Mesothelial cell of epicardium (in vitro differentiated cells): ENCODE data around the gene TSPAN3. TPM values are rescaled to one million over a fixed set of nuclear protein-coding genes. Genes with fewer than 3 reads are reported as not detected.

Source experiments
- DNase-seq, 2 experiments: peaks; one replicate each; pipeline ENCODE4 v3.0.0; 2021; ENCODE audit warnings: low spot score in 2 of 2; ENCODE audit not compliant: unreplicated experiment in 2 of 2
- H3K27ac Mint-ChIP-seq: 2 replicates; pipeline ENCODE4 v1.8.0; 2021; ENCODE audit warnings: mixed read lengths
- H3K27me3 Mint-ChIP-seq: 2 replicates; pipeline ENCODE4 v1.8.0; 2021; ENCODE audit warnings: low read depth, mixed read lengths
- H3K36me3 Mint-ChIP-seq: 2 replicates; pipeline ENCODE4 v1.8.0; 2021; ENCODE audit warnings: mixed read lengths
- H3K4me1 Mint-ChIP-seq: 2 replicates; pipeline ENCODE4 v1.8.0; 2021; ENCODE audit warnings: mixed read lengths
- H3K4me3 Mint-ChIP-seq: 2 replicates; pipeline ENCODE4 v1.8.0; 2021; ENCODE audit warnings: mild to moderate bottlenecking, moderate library complexity, mixed read lengths
- H3K9me3 Mint-ChIP-seq: 2 replicates; pipeline ENCODE4 v1.8.0; 2021; ENCODE audit warnings: mixed read lengths
- total RNA-seq: library from RNA; stranded (reverse); gene quantifications from 3 replicates; pipeline ENCODE4 v1.2.1, GENCODE V29; 2021
- TF ChIP-seq, protein P1 (sequence below): fragments of 200-600 bp; sonication (generic); IDR thresholded peaks from one replicate; pipeline ENCODE4 v1.5.0; 2021; ENCODE audit warnings: antibody characterized with exemption; ENCODE audit not compliant: unreplicated experiment

TSPAN3 gene
- total RNA-seq, 1 donor from 2014 or later, result 307 TPM

DNA sequence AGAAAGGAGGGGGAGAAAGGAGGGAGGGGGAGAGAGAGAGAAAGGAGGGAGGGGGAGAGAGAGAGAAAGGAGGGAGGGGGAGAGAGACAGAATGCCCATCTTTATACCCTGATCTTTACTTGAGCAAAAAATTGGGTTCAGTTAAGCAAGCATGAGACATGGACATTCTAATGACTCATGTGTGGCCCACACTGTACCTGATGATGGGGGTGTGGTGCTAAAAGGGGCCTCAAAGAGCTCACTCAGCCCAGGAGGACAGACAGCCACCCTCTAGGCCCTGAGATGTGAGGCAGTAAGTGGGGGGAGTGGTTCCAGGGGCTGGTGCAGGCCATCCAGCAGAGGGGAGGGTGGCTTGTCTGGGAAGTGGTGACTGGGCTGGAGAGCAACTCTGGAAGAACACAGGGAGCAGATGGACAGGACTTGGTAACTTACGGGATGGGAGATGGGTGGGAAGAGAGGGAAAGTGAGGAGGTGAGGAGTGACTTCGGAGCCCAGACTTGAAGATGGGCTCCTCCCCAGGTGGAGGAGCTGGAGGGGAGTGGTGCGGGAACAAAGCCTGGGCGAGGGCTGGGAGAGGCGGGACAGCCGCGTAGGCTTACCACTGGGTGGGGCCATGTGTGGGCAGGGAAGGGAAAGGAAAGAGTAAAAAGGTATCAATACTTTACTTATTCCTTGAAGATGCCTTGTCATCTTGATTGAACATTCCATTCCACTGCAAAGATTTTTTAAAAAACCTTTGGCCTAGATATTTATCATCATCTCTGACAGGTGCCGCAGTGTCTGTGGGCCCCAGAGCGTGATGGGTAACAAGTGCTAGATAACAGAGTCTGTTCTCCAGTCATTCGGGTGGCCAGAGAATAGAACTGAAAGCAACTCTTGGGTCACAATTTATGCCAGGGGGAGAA lies 32.3 kb downstream of the TSPAN3 start:
- Mint-ChIP-seq H3K9me3 (no peaks in the 10 kb centered on the region), H3K36me3 (peaks cover 36% of the 10 kb centered on the region), H3K4me3 (no peak overlapping the region), H3K4me1 (peaks cover 2% of the 10 kb centered on the region), H3K27me3 (no peaks in the 10 kb centered on the region), H3K27ac (no peak overlapping the region)
- TF ChIP-seq, protein P1, sequence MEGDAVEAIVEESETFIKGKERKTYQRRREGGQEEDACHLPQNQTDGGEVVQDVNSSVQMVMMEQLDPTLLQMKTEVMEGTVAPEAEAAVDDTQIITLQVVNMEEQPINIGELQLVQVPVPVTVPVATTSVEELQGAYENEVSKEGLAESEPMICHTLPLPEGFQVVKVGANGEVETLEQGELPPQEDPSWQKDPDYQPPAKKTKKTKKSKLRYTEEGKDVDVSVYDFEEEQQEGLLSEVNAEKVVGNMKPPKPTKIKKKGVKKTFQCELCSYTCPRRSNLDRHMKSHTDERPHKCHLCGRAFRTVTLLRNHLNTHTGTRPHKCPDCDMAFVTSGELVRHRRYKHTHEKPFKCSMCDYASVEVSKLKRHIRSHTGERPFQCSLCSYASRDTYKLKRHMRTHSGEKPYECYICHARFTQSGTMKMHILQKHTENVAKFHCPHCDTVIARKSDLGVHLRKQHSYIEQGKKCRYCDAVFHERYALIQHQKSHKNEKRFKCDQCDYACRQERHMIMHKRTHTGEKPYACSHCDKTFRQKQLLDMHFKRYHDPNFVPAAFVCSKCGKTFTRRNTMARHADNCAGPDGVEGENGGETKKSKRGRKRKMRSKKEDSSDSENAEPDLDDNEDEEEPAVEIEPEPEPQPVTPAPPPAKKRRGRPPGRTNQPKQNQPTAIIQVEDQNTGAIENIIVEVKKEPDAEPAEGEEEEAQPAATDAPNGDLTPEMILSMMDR, result no peak
- no peak for DNase-seq

DNA sequence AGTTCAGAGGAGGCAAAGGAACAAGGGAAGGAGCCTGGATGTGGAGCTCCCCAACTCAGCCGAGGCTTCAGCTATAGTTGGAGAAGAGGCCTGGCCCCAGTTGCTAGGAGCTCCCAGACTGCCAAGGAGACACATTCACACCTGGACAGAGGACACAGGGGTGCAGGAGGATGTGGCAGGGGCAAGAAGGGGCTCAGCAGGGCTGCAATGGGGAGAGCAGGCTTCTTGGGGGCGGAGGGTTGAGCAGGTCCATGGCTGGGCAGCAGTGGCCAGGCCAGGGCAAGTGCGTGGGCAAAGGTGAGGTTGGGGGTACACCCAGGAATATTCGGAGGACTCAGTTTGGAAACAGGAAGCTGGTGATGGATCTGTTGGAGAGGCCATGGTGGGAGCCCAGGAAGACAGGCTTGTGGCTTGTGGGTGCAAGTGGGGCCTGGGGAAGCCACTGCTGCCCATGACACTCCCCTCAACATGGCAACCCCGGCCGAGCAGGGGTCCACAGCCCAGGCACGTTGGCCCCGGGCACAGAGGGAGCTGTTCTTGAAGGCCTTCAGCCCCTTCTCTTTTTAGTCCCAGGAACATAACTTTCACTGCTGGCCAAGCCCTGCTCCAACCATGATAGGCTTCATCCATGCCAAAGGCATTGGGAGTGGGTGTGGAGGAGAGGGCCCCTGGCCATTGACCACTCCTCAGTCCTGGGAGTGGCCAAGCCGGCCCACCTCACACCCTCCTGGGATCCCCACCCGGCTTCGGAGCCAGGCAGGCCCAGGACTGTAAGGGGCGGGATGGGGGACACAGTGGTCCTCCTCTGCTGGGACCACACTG lies 33.3 kb downstream of the TSPAN3 start:
- Mint-ChIP-seq H3K9me3 (no peaks in the 10 kb centered on the region), H3K4me1 (peaks cover 2% of the 10 kb centered on the region), H3K36me3 (peaks cover 29% of the 10 kb centered on the region), H3K27ac (peak overlapping the region; percentile 76), H3K27me3 (no peaks in the 10 kb centered on the region), H3K4me3 (peak overlapping the region; percentile 13)
- TF ChIP-seq, protein P1, result no peak
- no peak for DNase-seq

DNA sequence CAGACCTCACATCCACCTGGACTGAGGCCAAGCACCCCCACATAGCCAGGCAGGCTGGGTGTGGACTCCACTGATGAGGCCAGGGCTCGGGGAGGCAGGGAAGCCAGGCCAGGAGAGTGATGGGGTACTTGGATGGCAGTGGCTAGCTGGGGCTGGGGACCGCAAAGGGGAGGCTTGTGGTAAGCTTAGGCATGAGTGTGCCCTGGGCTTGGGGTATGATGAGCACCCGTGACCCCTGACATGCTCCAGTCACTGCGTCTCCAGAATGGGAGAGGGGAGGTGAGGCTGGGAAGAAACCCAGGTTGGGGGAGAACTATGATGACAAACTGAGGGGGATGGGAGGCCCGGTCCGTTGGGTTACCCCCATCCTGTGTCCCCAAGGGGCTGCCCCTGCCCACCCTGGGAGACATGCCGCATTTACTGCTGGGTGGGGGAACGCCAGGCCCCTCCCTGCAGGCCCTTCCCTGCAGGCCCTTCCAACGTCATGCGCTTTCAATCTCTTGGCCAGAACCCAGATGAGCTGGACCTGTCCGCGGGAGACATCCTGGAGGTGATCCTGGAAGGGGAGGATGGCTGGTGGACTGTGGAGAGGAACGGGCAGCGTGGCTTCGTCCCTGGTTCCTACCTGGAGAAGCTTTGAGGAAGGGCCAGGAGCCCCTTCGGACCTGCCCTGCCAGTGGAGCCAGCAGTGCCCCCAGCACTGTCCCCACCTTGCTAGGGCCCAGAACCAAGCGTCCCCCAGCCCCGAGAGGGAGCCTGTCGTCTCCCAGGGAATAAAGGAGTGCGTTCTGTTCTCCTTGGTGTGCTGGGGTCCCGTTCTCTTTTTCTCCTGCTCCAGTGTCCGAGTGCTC lies 34.1 kb downstream of the TSPAN3 start:
- H3K36me3 Mint-ChIP-seq, result peaks cover 23% of the 10 kb centered on the region
- H3K4me1 Mint-ChIP-seq, result peaks cover 2% of the 10 kb centered on the region
- no peak for DNase-seq
- TF ChIP-seq, protein P1, result no peak
- H3K4me3 Mint-ChIP-seq, result no peak overlapping the region
- no peaks in the 10 kb centered on the region for H3K27me3 Mint-ChIP-seq
- peak overlapping the region; percentile 43 for H3K27ac Mint-ChIP-seq
- H3K9me3 Mint-ChIP-seq, result no peaks in the 10 kb centered on the region

DNA sequence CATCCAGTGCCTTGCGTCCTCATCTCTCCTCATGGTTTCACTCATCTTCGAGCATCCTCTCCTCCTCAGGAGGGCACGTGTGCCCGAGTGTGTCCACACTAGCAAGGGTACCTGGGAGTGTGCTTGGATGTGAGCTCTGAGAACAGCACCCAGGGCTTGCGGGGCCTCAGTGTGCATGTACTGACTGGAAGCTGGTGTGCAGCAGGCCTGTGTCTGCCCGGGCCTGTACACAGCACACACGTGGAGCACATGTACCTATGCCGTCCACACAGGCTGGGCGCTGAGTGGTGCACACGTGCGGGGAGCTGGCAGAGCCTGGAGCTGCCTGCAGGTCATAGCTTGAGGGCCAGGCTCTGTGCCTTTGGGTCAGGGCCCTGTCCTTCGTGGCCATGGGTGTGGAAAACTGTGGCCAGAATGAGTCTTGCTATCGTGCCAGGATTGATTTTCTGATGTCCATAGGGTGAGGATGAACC lies 34.9 kb downstream of the TSPAN3 start:
- peak overlapping the region; percentile 43 for H3K27ac Mint-ChIP-seq
- TF ChIP-seq, protein P1, result no peak
- no peaks in the 10 kb centered on the region for H3K9me3 Mint-ChIP-seq
- DNase-seq, result no peak
- no peaks in the 10 kb centered on the region for H3K27me3 Mint-ChIP-seq
- H3K4me1 Mint-ChIP-seq, result peaks cover 2% of the 10 kb centered on the region
- no peak overlapping the region for H3K4me3 Mint-ChIP-seq
- H3K36me3 Mint-ChIP-seq, result peaks cover 19% of the 10 kb centered on the region

DNA sequence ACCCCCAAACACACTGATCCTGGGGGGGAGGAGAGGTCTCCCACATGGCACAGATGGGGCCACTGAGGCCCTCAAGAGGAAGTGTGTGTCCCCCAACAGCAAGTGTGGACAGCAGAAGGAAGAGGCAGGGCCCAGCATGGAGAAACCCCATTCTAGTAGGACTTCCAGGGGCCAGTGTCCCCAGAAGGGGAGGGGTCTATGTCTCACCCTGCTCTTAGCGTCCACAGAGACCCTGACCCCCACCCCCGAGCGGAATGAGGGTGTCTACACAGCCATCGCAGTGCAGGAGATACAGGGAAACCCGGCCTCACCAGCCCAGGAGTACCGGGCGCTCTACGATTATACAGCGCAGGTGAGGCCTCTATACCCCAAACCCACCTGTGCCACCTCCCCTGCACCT lies 35.3 kb downstream of the TSPAN3 start:
- Mint-ChIP-seq H3K36me3 (peaks cover 14% of the 10 kb centered on the region), H3K4me1 (peaks cover 2% of the 10 kb centered on the region), H3K4me3 (no peak overlapping the region), H3K27me3 (no peaks in the 10 kb centered on the region), H3K27ac (no peak overlapping the region), H3K9me3 (no peaks in the 10 kb centered on the region)
- DNase-seq, result peak in 1 of 2 experiments; percentile 10
- TF ChIP-seq, protein P1, result no peak
